HG03025 (cell line): ENCODE results near the gene DNAH12.

Experiments
- ATAC-seq: cut with Tn5 transposase; IDR thresholded peaks from one replicate; pipeline ENCODE4 v1.9.1; 2021; ENCODE audit warnings: mild to moderate bottlenecking, moderate library complexity; ENCODE audit not compliant: unreplicated experiment, low FRiP score

The DNAH12 gene, protein sequence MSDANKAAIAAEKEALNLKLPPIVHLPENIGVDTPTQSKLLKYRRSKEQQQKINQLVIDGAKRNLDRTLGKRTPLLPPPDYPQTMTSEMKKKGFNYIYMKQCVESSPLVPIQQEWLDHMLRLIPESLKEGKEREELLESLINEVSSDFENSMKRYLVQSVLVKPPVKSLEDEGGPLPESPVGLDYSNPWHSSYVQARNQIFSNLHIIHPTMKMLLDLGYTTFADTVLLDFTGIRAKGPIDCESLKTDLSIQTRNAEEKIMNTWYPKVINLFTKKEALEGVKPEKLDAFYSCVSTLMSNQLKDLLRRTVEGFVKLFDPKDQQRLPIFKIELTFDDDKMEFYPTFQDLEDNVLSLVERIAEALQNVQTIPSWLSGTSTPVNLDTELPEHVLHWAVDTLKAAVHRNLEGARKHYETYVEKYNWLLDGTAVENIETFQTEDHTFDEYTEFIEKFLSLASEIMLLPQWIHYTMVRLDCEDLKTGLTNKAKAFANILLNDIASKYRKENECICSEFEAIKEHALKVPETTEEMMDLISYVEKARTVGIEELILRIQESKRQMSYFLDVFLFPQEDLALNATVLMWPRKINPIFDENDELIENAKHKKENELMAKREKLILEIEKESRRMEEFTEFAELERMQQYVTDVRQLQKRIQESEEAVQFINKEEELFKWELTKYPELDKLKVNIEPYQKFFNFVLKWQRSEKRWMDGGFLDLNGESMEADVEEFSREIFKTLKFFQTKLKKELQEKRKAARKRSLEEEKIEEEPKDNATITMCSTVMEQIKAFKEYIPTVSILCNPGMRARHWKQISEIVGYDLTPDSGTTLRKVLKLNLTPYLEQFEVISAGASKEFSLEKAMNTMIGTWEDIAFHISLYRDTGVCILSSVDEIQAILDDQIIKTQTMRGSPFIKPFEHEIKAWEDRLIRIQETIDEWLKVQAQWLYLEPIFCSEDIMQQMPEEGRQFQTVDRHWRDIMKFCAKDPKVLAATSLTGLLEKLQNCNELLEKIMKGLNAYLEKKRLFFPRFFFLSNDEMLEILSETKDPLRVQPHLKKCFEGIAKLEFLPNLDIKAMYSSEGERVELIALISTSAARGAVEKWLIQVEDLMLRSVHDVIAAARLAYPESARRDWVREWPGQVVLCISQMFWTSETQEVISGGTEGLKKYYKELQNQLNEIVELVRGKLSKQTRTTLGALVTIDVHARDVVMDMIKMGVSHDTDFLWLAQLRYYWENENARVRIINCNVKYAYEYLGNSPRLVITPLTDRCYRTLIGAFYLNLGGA (N-terminal part only)

DNA sequence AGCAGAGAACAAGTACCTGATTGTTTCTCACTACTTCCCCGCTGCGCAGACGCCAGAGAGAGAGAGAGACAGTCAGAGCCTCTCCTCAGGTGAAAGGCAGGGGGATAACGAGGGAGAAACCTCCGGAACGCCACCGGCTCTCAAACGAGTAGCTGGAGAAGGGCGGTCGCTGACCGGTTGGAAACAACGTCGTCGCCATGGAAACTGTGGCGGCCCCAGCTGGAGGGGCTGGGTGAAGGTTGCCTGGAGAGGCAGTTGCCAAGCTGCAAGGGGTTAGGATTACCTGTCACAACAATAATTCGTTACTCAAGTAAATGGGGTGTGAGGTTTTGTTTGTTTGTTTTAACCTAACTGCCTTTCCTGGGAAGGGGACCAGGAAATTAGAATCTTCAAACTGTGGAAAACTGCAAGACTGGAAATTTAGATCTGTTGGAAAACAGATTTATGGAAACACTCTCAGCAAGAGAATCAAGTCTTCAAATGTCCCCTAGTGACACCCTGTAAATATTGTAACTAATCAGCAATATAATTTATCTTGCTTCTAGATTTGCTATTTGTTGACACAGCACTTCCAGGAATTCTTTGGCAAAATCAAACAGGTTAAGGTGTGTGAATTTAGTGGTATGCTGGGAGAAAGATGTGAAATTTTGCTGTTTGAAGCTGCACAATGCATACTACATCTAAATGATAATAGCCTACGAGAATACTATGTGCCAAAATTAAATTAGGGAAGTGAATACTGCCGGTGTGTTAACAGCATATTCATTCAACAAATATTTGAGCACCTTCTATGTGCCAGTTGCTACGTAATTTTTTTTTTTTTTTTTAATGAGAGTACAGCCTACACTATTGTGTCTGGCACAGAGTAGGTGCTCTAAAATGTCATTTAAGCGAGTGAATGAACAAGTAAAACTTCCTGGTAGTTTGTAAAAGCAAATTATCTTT, at the start of gene DNAH12:
Gene DNAH12 (minus strand): TSS at position 164 of the 945 bp plus-strand sequence. CDS start 1,474 bp downstream, outside the sequence.
- no peak for ATAC-seq

- ATAC-seq, result no peak
Observed at GRCh38 chr3:57592306-57592705, 48.2 kb upstream of the DNAH12 start.

DNA sequence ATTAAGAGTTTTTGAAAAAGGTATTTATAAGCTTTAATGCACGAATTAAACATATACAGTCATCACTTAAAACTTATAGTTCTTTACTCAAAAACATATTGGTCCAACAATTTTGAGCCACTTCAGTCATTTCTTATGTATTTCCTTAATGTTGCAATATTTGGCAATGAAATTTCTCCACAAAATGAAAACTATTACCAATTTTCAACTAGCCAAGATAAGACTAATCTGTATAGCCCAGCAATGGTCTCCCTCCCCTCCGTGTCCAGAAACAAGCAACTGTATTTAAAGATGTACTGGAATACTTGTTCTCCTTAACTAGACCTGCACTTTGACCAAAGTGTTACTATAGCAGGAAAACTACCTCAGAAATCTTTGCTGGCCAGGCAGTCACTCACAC, 43.8 kb upstream of the DNAH12 start:
- no peak for ATAC-seq

DNA sequence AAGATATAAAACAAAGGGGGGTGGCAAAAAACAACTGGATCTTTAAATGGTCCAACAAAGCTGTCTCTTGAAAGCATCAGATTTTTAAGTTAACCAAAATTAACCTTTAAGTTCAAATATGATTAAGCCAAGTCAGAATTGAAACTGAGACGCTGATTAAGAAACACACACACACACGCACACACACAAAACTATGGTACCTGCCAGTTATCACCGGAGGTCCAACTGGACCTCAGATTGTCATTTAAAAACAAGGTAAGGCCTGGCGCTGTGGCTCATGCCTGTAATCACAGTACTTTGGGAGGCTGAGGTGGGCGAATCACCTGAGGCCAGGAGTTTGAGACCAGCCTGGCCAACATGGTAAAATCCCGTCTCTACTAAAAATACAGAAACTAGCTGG, 42.6 kb upstream of the DNAH12 start:
- no peak for ATAC-seq

DNA sequence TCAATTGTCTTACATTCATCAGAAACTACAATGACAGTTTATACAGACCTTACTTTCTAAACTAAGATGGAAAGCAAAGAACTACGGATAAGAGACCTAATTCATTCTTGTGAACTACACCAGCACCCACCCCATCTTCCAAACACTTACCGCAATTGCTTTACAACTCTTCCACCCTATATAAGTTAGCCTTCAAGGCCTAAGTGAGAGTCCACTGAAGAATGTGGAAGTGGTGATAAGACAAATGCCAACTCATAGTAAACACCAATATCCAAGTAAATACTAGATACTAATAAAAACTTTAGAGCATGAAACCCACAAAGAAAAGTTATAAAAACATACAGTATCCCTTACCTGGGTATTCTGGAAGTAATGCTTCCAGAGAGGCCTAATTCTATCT, 39.4 kb upstream of the DNAH12 start:
- ATAC-seq, result no peak

GRCh38 chr3:57582474-57583168, 38.5 kb upstream of the DNAH12 start:
- no peak for ATAC-seq

DNA sequence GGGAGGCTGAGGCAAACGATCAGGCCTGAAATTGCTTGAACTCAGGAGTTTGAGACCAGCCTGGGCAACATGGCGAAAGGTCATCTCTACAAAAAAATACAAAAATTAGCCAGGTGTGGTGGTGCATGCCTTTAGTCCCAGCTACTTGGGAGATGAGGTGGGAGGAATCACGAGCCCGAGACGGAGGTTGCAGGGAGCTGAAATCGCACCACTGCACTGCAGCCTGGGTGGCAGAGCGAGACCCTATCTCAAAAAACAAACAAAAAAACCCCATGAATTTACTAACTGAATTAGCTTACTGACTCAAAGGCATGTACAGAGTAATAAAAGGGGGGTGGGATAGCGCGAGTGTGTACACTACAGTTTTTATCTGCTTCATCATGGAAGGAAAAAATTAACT, 33.7 kb upstream of the DNAH12 start:
- ATAC-seq, result no peak

DNA sequence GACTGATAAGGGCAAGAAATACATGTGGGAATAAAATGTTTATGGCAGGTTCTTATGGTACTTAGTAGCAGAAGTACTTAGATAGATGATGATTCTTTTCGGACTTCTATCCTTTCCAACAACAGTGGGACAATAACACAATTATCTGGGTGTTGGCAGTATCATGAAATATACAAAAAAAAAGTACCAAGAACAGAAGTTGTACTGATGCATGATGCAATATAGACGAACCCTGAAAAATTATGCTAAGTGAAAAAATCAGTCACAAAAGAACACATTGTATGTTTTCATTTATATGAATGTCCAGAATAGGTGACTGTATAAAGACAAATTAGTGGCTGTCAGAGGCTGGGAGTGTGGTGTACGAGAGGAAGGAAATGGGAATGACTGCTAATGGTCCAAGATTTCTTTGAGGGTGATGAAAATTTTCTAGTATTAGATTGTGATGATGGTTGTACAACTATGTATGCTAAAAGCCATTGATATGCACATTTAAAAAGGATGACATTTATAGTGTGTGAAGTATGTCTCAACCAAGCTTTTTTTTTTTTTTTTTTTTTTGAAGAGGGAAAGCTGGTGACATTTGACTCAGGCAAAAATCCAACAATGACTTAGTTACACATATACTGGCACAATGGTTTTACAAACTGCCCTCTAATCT, 32.0 kb upstream of the DNAH12 start:
- no peak for ATAC-seq

DNA sequence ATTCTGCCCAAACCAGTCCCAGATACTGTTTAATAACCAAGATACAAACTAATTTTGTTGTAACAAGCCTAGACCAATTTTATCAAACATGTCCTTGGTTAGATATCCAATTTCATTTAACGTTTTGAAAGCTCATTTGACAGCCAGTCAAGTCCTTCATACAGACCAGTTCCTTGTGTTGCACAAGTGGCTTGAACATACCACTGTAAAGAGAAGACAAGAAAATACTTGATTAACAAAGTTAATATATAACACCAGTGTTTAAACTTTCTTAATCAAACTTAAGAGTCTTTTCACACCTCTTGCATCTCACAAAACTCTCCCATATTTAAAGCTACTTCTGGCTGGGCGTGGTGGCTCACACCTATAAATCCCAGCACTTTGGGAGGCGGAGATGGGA, 28.0 kb upstream of the DNAH12 start:
- ATAC-seq, result no peak

DNA sequence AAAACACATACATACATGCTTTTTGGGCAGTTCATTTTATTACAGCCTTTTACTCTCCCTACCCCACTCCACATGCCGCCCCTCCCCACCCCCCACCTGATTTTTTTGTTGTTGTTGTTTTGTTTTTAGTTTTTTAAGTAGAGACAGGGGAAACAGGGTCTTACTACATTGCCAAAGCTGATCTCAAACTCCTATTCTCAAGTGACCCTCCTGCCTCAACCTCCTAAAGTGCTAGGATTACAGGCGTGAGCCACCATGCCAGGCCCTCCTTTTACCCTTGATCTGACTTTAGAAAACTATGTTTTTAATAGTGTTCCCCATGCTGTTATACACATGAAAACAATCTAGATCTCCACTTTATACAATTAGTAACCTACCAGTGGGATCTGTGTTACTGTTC, 26.7 kb upstream of the DNAH12 start:
- no peak for ATAC-seq

DNA sequence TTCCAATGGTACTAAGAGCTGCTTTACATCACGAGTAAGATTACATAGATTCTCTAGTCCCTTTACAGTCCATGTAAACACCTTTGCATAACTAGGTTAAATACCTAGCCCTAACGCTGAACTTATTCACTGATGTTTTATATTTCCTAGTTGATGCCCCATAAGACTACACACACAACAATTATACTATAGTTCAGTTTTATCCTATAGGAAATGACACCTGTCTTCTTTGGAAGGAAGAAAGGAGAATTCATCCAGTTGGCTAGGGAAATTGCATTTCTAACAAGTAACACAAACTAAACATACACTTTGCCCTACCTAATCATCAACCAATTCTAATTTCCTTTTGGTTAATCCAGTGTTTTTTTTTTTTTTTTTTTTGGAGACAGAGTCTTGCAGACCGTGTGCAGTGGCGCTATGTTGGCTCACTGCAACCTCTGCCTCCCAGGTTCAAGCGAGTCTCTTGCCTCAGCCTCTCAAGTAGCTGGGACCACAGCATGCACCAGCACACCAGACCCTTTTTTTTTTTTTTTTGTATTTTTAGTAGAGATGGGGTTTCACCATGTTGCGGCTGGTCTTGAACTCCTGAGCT, 25.8 kb upstream of the DNAH12 start:
- ATAC-seq, result no peak

- no peak for ATAC-seq
Observed at GRCh38 chr3:57559526-57559925, 15.4 kb upstream of the DNAH12 start.

GRCh38 chr3:57557085-57557537, 13.0 kb upstream of the DNAH12 start:
- ATAC-seq, result no peak

GRCh38 chr3:57556459-57557084, 12.4 kb upstream of the DNAH12 start:
- peak; percentile 28 for ATAC-seq

DNA sequence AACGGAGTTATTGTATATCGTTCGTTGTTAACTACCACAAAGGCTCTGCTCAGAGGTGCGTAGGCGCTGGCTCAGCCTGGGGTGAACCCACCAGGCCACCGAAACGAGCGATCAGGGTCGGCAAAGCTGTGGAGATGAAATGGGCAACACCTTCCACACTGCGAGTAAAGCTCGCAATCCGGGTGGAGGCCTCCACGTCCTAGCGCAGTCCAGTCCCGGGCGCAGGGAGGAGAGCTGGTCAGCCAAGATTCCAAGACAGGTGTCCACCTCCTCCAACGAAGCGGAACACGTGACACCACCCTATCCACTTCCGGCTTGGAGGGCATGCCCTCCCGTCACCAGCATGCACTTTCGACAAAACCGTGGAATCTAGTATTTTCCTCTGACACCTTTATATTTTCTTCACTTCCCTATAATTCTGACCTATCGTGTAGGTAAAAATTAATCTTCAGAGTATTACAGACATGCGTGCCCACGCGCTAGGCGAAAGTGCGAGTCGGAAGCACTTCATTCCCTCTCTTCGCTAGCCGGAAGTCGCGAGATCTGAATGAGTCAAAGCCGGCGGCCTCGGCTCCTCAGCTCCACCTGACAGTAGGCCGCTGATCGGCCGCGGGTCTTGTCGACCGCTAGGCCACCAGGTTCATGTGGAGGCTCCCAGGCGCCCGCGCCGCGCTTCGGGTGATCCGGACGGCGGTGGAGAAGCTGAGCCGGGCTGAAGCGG, 11.8 kb upstream of the DNAH12 start, which contains the start of gene PDE12:
Gene PDE12 (plus strand): TSS at position 537 of the 721 bp plus-strand sequence. CDS start 106 bp downstream, at position 643.
- peak; percentile 80 for ATAC-seq

DNA sequence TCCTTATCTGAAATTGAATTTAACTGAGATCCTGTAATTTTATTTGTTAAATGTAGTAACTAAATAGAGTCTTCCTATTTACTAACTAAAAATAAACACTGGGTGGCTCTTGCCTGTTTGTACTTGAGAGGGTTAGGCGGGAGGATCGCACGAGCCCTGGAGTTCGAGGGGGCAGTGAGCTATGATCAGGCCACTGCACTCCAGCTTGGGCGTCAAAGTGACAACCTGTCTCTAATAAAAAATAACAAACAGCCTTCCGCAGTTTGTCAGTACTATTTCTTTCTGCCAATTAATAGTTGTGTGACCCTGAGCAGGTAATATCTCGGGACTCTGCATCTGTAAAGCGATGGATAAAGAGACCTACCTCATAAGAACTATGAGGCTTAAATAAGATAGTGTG, 11.2 kb upstream of the DNAH12 start:
- ATAC-seq, result no peak

GRCh38 chr3:57546616-57547015, 2.5 kb upstream of the DNAH12 start:
- no peak for ATAC-seq
